Measurements from ENCODE around the gene EFCAB6.
A peak's percentile ranks its signal among the peaks of the same experiment; 100 is the strongest.

The EFCAB6 gene

DNA sequence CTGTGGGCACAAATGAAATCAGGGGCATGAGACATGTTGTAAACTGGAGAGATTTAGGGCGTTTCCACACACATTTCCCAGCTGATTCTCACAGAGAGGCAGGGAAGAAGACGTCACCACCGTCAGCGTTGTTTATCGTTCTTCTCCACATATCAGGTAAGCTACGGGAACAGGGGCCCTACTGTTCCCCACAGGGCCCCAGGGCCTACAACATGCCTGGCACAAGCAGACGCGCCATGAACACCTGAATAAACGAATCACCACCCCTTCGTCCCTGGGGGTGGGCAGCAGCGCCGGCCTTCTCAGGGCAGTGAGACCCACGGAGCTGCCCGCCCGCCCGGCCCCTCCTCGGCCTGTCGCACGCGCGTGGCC lies 342 bp downstream of the EFCAB6 start:
- DNase-seq: peak; percentile 9

- no peak for DNase-seq
Observed at GRCh38 chr22:43802897-43803495, 9.1 kb downstream of the EFCAB6 start.

GRCh38 chr22:43800970-43801369 lies 11.1 kb downstream of the EFCAB6 start:
- no peak for DNase-seq

- no peak for DNase-seq
Observed at GRCh38 chr22:43798492-43798891, 13.6 kb downstream of the EFCAB6 start.

DNA sequence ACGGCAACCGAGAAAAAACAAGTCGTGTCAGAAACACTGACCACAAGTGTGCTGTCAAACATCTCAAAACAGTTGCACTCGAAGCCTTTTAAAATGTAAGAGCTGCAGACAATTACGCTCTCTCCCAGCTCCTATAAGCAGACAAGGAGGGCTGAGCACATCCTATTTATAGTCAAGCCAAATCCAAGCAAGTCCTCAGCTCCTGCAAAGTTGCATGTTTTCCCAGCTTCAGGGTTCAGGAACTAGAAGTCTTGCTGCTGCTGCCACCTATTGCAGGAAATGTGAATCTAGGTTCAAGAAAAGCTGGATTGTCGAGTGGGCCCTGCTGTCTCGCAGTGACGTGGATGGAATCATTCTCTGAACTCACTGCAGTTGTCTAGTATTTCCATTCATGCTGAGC lies 15.5 kb downstream of the EFCAB6 start:
- no peak for DNase-seq

GRCh38 chr22:43795320-43795719 lies 16.8 kb downstream of the EFCAB6 start:
- no peak for DNase-seq

DNA sequence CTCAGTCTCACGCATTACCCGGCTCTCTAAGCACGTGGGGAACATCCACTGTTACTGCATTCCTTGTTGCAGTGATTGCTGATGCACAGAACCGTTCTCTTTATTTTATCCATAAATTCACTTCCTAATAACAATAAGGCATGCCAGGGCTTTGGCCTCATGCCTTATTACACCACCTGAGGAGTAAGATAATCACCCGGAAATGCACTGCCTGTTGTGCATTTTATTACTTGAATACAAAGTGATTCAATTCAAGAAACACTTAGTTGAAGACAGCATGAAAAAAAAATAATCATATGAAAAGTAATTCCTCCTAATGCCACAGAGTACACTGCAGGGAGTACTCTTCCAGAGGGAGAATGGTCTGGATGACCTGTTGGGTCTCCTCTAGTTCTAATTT lies 19.2 kb downstream of the EFCAB6 start:
- no peak for DNase-seq

GRCh38 chr22:43789452-43789851 lies 22.7 kb downstream of the EFCAB6 start:
- no peak for DNase-seq

GRCh38 chr22:43783777-43784176 lies 28.3 kb downstream of the EFCAB6 start:
- no peak for DNase-seq

GRCh38 chr22:43782448-43782847 lies 29.7 kb downstream of the EFCAB6 start:
- DNase-seq: no peak

- DNase-seq: no peak
Observed at GRCh38 chr22:43777286-43777685, 34.8 kb downstream of the EFCAB6 start.

GRCh38 chr22:43776081-43776670 lies 35.9 kb downstream of the EFCAB6 start:
- no peak for DNase-seq

DNA sequence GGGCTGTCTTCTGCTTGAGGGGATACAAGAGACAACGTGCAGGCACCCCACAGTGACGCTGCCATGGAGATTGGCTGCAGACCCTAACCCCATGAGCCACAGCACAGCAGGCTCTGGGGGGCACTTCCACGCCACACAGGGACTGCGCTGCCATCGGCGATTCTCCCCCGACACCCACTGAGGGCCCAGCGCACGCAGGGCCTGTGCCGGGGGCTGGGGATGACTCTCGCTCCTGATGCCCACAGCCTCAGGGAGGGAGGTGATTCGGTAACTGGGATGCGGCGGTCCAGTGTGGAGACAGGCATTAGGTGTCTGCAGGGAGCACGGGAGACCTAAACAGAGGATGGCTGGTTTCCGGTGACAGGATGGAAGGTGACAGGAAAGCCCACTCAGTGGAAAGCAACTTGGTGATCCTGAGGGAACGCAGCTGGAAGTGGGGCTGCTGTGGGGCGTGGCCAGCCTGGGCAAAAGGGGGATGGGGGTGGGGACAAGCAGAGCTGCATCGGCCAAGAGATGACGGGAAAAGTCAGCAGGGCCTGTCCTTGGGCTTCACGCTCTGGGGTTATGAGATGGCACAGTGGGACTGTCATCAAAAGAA lies 37.7 kb downstream of the EFCAB6 start:
- DNase-seq: no peak

- no peak for DNase-seq
Observed at GRCh38 chr22:43772831-43773230, 39.3 kb downstream of the EFCAB6 start.

GRCh38 chr22:43755452-43755851 lies 56.7 kb downstream of the EFCAB6 start:
- DNase-seq: no peak

DNA sequence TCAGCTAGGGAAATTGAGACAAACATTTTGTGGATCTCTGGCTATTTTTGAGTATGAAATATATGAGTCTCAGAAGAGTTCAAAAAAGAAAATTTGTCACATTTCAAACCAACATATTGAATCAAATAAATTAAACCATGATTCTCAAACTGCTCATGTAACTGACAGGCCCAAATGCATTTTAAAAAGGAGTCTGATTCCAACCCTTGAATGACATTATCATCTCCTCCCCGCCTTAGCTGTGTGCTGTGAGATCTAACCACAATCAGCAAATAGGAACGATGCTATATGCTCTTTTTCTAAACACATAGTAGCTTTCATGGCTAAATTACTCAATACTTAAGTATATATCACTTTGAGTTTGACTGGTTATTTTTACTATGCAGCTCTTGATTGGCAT lies 57.1 kb downstream of the EFCAB6 start:
- no peak for DNase-seq

- no peak for DNase-seq
Observed at GRCh38 chr22:43754176-43754575, 57.9 kb downstream of the EFCAB6 start.

DNA sequence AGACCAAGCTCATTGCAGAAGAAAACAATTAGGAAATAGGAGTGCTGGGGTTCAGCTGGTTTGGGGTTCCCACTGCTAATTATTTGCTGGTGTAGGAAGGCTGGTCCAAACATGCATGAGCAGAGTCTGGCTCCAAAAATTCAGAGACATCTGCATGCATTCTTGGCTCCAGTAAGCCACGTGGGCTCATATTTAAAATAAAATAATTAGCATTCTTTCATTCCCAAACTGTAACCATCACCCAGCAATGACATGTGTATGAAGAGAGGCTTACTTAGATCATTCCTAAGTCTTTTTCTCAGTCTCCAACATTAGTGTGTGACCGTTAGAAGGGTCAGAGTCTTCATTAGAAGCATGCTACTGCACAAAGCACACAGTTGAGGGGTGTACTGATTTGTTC lies 58.4 kb downstream of the EFCAB6 start:
- DNase-seq: no peak

DNA sequence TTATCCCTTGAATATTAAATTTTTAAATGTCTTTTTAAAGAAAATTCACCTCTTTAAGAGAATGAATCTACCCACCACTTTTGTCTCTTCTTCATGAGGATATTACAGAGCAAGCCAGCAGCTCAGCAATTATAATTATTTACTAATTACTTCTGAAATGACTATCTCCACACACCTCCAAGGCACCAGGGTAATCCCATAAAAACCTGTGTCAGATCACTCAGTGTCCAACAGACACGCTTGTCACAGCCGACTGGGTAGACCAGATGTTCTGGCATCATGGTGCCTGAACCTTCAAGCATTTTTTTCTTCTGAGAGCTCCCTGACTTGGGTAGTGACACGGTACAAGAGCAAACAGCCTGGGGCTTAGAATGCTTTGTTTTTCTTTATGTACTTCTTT lies 61.4 kb downstream of the EFCAB6 start:
- DNase-seq: no peak

GRCh38 chr22:43749473-43749872 lies 62.6 kb downstream of the EFCAB6 start:
- DNase-seq: no peak

DNA sequence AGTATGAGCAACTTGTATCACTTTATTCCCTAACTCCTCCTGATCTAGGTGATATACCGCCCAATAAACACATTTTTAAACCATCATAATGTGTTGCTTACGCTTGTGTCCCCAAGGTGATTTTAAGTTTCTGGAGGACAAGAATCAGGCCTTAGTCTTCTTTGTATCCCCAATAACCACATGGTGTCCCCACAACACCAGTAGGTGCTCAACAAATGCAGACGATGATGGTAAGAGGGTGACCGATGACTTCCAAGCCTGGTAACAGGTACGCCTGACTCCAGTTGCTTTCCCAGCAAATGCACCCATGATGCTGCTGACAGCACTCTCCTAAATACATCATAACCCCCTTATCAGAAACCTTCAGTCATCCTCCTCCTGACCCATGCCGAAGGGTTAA lies 64.2 kb downstream of the EFCAB6 start:
- no peak for DNase-seq

DNA sequence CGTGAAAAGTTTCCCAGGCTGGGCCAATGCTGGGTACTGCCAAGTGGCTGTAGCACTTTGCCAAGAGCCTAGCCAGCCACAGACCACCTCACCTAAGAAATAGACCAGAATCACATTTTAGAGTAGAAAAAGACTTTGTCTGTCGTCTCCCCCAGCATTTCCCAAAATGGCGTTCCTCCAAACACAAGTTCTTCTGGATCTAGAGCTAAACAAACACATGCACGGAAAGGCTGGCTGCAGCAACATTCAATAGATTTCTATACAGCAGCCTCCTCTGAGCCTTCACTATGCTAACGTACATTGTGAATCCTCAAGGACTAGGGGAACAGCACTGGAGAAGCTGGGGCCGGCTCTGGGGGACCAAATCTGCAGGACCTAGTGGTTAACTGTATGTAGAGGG lies 65.0 kb downstream of the EFCAB6 start:
- no peak for DNase-seq

DNA sequence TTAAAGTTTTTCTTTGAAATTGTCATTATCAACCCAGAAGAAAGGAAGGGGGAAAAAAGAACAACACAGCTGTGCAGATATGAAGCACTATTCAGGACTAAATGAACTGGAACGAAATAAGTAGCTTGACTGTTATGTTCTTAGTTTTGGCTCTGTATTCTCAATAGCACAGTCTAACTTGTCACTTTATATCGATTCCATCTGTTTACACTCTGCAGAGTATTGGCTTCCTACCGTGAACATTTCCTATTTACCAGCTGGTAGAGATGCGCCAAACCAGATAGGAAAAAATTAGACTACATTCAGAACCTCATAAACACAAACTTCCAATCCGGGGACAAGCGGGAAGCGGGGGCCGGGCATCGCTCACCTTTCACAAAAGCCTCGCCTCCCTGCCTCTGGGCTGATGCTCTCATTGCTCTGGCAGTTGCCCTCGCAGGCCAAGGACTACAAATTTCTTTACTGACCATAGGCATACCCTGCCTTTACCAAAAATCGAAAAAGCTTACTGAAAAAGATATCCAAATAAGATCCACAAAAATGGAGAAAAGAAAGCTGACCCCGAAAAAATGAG lies 66.2 kb downstream of the EFCAB6 start:
- no peak for DNase-seq

DNA sequence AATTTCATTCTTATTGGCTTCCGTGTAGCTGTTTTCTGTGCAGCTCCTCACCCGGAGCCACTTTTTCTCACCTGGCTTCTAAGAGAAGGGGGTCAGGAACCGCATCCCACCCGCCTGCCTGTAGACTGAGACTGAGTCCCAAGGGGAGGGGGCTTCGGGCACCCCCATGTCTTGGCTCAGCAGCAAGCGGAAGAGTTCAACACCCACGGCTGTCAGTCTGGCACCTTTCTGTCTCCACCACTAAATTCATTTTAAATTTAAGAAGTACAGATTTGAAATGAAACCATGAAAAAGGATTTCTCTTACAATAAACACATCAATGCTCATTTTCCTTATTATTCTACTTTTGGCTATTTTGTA lies 66.7 kb downstream of the EFCAB6 start:
- DNase-seq: no peak
